PC-9 (cell line): ENCODE data around the gene TDO2.

Experiments used
- EZH2 ChIP-seq: fragments of 200-600 bp; sonication (generic); IDR thresholded peaks from 2 replicates; pipeline ENCODE4 v1.8.0; 2017; ENCODE audit warnings: antibody characterized with exemption, low read depth
- TF ChIP-seq, protein P1 (sequence below): fragments of 200-600 bp; sonication (generic); conservative IDR thresholded peaks from 2 replicates; pipeline ENCODE4 v1.6.1; 2017; ENCODE audit warnings: mixed run types, antibody characterized with exemption, mild to moderate bottlenecking, moderate library complexity

DNA sequence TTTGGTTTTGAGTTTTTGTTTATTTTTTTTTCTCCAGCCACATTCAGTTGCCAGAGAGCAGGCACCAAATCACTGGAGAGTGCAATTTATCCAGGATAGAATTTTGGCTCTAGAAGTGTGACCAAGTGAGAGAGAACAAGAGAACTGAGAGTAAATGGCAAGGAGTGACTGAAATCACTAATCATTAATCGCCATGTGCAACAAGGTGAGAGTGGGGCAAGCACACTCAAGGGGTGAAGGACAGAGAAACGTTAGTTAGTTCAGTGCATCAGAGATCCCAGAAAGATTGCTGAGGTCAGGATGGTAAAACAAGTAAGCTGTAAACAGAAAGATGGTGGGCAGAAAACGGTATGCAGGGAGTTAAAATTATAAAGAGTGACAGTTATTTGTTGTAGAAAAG lies 19.6 kb upstream of the TDO2 start:
- TF ChIP-seq, protein P1, sequence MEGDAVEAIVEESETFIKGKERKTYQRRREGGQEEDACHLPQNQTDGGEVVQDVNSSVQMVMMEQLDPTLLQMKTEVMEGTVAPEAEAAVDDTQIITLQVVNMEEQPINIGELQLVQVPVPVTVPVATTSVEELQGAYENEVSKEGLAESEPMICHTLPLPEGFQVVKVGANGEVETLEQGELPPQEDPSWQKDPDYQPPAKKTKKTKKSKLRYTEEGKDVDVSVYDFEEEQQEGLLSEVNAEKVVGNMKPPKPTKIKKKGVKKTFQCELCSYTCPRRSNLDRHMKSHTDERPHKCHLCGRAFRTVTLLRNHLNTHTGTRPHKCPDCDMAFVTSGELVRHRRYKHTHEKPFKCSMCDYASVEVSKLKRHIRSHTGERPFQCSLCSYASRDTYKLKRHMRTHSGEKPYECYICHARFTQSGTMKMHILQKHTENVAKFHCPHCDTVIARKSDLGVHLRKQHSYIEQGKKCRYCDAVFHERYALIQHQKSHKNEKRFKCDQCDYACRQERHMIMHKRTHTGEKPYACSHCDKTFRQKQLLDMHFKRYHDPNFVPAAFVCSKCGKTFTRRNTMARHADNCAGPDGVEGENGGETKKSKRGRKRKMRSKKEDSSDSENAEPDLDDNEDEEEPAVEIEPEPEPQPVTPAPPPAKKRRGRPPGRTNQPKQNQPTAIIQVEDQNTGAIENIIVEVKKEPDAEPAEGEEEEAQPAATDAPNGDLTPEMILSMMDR: no peak
- TF ChIP-seq EZH2: no peak
